HepG2 (cell line): ENCODE measurements around the gene MIDN. TPM values are rescaled to one million over a fixed set of nuclear protein-coding genes. Genes with fewer than 3 reads are reported as not detected.

ENCODE experiments used
- AFF4 ChIP-seq: sonication (generic); formaldehyde crosslinking; IDR thresholded peaks from 2 replicates; pipeline ENCODE4 v1.4.0; 2020; ENCODE audit warnings: missing genetic modification reagents
- CBFB ChIP-seq: sonication (generic); formaldehyde crosslinking; IDR thresholded peaks from 2 replicates; pipeline ENCODE4 v1.4.0; 2020; ENCODE audit warnings: missing genetic modification reagents
- JARID2 ChIP-seq: sonication (generic); formaldehyde crosslinking; IDR thresholded peaks from 2 replicates; pipeline ENCODE4 v1.8.1; 2023; ENCODE audit warnings: missing genetic modification reagents, inconsistent platforms; ENCODE audit not compliant: insufficient replicate concordance
- NR0B2 ChIP-seq: sonication (generic); formaldehyde crosslinking; IDR thresholded peaks from 2 replicates; pipeline ENCODE4 v1.4.0; 2020; ENCODE audit warnings: mild to moderate bottlenecking, missing genetic modification reagents
- PRDM4 ChIP-seq: sonication (generic); formaldehyde crosslinking; IDR thresholded peaks from 2 replicates; pipeline ENCODE4 v1.9.0; 2021; ENCODE audit warnings: missing genetic modification reagents, borderline replicate concordance
- TAF1 ChIP-seq: sonication (generic); formaldehyde crosslinking; IDR thresholded peaks from 2 replicates; pipeline ENCODE4 v1.4.0; 2020; ENCODE audit warnings: missing genetic modification reagents
- YY1 ChIP-seq: IDR thresholded peaks from 2 replicates; pipeline ENCODE4 v1.6.1; 2011; ENCODE audit warnings: low read length, low read depth, moderate library complexity, mild to moderate bottlenecking; ENCODE audit not compliant: insufficient read depth, insufficient replicate concordance
- ZBTB4 ChIP-seq: sonication (generic); formaldehyde crosslinking; IDR thresholded peaks from 2 replicates; pipeline ENCODE4 v1.4.0; 2020; ENCODE audit warnings: missing genetic modification reagents, mild to moderate bottlenecking, borderline replicate concordance
- ZMYM3 ChIP-seq: sonication (generic); formaldehyde crosslinking; IDR thresholded peaks from 2 replicates; pipeline ENCODE4 v1.5.1; 2020; ENCODE audit warnings: mild to moderate bottlenecking, missing genetic modification reagents
- ZNF20 ChIP-seq: sonication (generic); formaldehyde crosslinking; IDR thresholded peaks from 2 replicates; pipeline ENCODE4 v1.4.0; 2020; ENCODE audit warnings: mild to moderate bottlenecking, moderate library complexity, missing genetic modification reagents
- ZNF335 ChIP-seq: sonication (generic); formaldehyde crosslinking; IDR thresholded peaks from 2 replicates; pipeline ENCODE4 v1.4.0; 2020; ENCODE audit warnings: missing genetic modification reagents
- ZNF546 ChIP-seq: sonication (generic); formaldehyde crosslinking; conservative IDR thresholded peaks from 2 replicates; pipeline ENCODE4 v1.8.1; 2023; ENCODE audit warnings: mild to moderate bottlenecking, missing genetic modification reagents
- ZNF672 ChIP-seq: sonication (generic); formaldehyde crosslinking; IDR thresholded peaks from 2 replicates; pipeline ENCODE4 v1.8.1; 2022; ENCODE audit warnings: missing genetic modification reagents
- polyA plus RNA-seq, 8 experiments: library from polyadenylated mRNA; depleted of rRNA in 3 of 8; stranded (reverse) in 7 of 8; unstranded in 1 of 8; fragments of >200 nt; fragmentation: Illumina TruSeq in 4 of 8; extraction: Trizol in 4 of 8; gene quantifications; 2 replicates each; pipeline versions ENCODE4 v1.2.1 to v1.2.3, GENCODE V29; 2011 to 2016; ENCODE audit warnings: low read depth in 4 of 8, missing spikeins in 1 of 8, mixed read lengths in 1 of 8; ENCODE audit not compliant: insufficient read depth in 1 of 8
- total RNA-seq, 5 experiments: library from RNA; depleted of rRNA; stranded (reverse); fragments of >200 nt; fragmentation: Illumina TruSeq; extraction: Trizol; gene quantifications; 2 replicates each; pipeline ENCODE4 v1.2.3, GENCODE V29; 2016; ENCODE audit warnings: low read depth in 1 of 5

The MIDN gene
- total and polyA plus RNA-seq, 2 of the 13 experiments (the other 11 are each of a cell fraction or from before 2014, with no cell fraction given), result 8.4 to 18.0 TPM

GRCh38 chr19:1244693-1245451 is 3.5 kb upstream of the MIDN start (continued):
- TF ChIP-seq ZMYM3 (CRISPR knock-in tag) (peak; percentile 68; the same call in 1 of the 2 replicates), YY1 (peak; percentile 25), ZNF546 (CRISPR knock-in tag) (no peak), TAF1 (CRISPR knock-in tag) (no peak; the same call in 1 of the 2 replicates), AFF4 (no peak), ZBTB4 (no peak), ZNF335 (peak; percentile 39; the same call in 1 of the 2 replicates), ZNF20 (CRISPR knock-in tag) (no peak), NR0B2 (CRISPR knock-in tag) (0 out of 2 replicates have a peak, but pooled peaks have one; percentile 12), CBFB (CRISPR knock-in tag) (0 out of 2 replicates have a peak, but pooled peaks have one; percentile 27), PRDM4 (CRISPR knock-in tag) (no peak), JARID2 (no peak), ZNF672 (no peak)
